Brain microvascular endothelial cell (primary cell): Measurements from ENCODE around the gene KCTD17.
A peak's percentile ranks its signal among the peaks of the same experiment; 100 is the strongest.

ENCODE experiments used
- DNase-seq: peaks from one replicate; pipeline ENCODE4 v3.0.0-alpha.2; 2020
- H3K27ac ChIP-seq: fragments of 250-450 bp; sonication (Bioruptor Pico); 2 replicates; pipeline ENCODE4 v1.5.1; 2020; ENCODE audit warnings: mild to moderate bottlenecking, moderate library complexity
- H3K27me3 ChIP-seq: fragments of 250-450 bp; sonication (Bioruptor Pico); replicated peaks from 2 replicates; pipeline ENCODE4 v1.5.1; 2020; ENCODE audit warnings: mild to moderate bottlenecking
- H3K36me3 ChIP-seq: fragments of 250-450 bp; sonication (Bioruptor Pico); replicated peaks from 2 replicates; pipeline ENCODE4 v1.5.1; 2020; ENCODE audit warnings: mild to moderate bottlenecking
- H3K4me3 ChIP-seq: 2 replicates; pipeline ENCODE4 v1.5.1; 2011; ENCODE audit warnings: low read depth, mild to moderate bottlenecking, control low read depth, low read length, moderate library complexity
- CTCF ChIP-seq: IDR thresholded peaks from 2 replicates; pipeline ENCODE4 v1.5.1; 2011; ENCODE audit warnings: low read depth, mild to moderate bottlenecking, moderate library complexity, low read length, control low read depth, inconsistent platforms; ENCODE audit errors: missing control alignments
- in situ Hi-C: cut with HindIII; loops from 2 replicates; pipeline ENCODE4 v1.10.0; 2017; ENCODE audit warnings: low sequenced_read_pairs, low pct_ligation_motif_present

KCTD17 gene

GRCh38 chr22:37097346-37097745, 45.8 kb downstream of the KCTD17 start:
- Histone ChIP-seq H3K36me3 (no peaks in the 10 kb centered on the region), H3K27ac (no peak overlapping the region), H3K27me3 (peaks cover 9% of the 10 kb centered on the region), H3K4me3 (no peak overlapping the region)
- TF ChIP-seq CTCF, result no peak
- no peak for DNase-seq
- in situ Hi-C loops, result no loop called here

DNA sequence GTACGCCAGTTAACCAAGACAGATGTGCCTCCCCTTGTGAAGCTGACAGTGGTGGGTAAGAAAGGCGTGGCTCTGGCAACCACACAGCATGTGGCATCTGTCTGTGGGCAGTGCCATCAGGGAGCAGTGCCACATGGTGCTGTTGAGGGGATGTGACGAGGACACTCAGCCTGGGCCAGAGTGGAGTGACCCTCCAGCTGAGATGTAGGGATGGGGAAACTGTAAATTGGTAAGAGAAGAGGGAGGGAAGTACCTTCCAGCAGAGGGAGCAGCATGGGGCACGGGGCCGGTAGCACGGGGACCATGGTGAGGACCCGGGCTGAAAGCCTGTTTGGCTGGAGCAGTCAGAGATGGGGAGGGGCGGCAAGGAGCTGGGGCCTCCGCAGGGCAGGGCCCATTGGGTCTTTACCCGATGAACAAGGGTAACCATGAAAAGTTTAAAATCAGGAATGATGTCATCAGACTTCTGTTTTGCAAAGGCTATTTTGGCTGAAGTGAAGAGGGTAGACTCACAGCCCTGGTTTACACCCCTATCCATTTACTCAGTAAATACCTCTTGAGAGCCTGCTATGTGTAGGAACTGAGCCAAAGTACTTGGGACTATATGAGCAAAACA, 47.5 kb downstream of the KCTD17 start:
- Histone ChIP-seq H3K27me3 (peaks cover 18% of the 10 kb centered on the region), H3K27ac (no peak overlapping the region), H3K4me3 (no peak overlapping the region), H3K36me3 (no peaks in the 10 kb centered on the region)
- in situ Hi-C loops, result no loop called here
- DNase-seq, result no peak
- peak; percentile 47 for TF ChIP-seq CTCF

DNA sequence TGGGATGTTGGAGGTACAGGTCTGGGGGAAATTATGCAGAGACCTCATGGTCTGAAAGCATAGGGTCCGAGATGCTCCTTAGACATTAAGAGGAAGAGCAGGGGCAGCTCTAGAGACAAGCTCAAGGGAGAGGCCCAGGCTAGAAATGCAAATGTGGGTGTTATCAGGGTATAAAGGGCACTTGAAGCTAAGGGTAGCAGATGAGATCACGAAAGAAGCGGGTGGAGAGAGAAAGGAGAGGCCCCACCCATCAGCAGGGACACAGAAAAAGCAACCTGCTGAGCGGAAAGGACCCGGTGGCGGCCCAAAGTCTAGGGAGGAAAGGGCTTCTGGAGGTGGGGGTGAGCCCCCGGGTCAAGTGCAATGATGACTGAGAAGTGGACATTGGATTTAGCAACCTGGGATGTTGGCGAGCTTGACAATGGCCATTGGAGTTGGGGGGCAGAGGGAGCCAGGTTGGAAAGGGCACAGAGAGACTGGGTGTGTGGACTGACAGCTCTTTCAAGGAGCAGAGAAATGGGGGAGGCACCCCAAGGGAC, 49.1 kb downstream of the KCTD17 start:
- no peak for DNase-seq
- Histone ChIP-seq H3K36me3 (no peaks in the 10 kb centered on the region), H3K27me3 (peaks cover 23% of the 10 kb centered on the region), H3K27ac (no peak overlapping the region), H3K4me3 (no peak overlapping the region)
- in situ Hi-C loops, result no loop called here
- TF ChIP-seq CTCF, result no peak

DNA sequence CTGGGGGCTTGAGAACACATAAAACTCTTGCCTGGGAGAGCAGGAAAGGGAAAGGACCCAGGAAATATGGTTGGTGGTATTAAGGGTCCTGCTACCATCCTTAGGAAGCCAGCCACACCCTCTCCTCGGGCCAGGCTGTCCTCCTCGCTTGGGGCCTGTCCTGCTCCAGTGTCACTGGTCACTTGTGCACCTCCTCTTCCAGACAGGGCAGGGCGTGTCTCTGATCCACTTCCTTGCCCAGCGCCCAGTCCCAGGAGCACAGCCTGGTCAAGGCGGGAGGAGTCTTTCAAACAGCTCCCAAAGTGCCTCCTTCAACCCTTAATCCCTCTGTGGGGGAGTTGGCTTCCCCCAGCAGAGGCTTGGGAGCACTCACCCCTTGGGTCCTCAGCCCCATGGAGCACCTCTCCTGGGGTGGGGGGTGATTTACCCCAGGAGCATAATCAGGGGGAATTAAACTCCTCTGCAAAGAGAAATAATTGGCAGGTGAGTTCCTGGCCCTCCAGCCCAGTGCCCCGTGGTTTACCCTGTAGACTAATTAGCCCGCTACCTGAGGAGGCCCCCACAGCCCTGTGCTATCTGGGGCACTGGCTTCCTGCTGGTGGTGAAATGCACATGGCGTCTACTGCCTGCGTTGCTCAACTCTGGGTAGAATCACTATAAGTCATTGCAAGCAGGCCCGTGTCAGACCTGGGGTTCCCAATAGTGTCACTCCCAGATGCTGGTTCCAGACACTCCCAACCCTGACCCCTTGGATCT, 49.9 kb downstream of the KCTD17 start:
- no peak for DNase-seq
- H3K27me3 ChIP-seq, result peaks cover 23% of the 10 kb centered on the region
- no peak overlapping the region for H3K4me3 ChIP-seq
- in situ Hi-C loops, result no loop called here
- TF ChIP-seq CTCF, result no peak
- no peaks in the 10 kb centered on the region for H3K36me3 ChIP-seq
- no peak overlapping the region for H3K27ac ChIP-seq

- H3K27me3 ChIP-seq, result peaks cover 15% of the 10 kb centered on the region
- no peaks in the 10 kb centered on the region for H3K36me3 ChIP-seq
- H3K27ac ChIP-seq, result no peak overlapping the region
- in situ Hi-C loops, result no loop called here
- no peak for TF ChIP-seq CTCF
- DNase-seq, result no peak
- H3K4me3 ChIP-seq, result no peak overlapping the region
Measured at GRCh38 chr22:37103151-37103550, 51.6 kb downstream of the KCTD17 start.
